ENCODE results near the gene UBL4A. TPM values are rescaled to one million over a fixed set of nuclear protein-coding genes. Genes with fewer than 3 reads are reported as not detected.
A peak's percentile ranks its signal among the peaks of the same experiment; 100 is the strongest.

Gene UBL4A
- total and polyA plus RNA-seq, 2 of the 13 experiments (the other 11 are each of a cell fraction or from before 2014, with no cell fraction given): 16.8 to 25.5 TPM

DNA sequence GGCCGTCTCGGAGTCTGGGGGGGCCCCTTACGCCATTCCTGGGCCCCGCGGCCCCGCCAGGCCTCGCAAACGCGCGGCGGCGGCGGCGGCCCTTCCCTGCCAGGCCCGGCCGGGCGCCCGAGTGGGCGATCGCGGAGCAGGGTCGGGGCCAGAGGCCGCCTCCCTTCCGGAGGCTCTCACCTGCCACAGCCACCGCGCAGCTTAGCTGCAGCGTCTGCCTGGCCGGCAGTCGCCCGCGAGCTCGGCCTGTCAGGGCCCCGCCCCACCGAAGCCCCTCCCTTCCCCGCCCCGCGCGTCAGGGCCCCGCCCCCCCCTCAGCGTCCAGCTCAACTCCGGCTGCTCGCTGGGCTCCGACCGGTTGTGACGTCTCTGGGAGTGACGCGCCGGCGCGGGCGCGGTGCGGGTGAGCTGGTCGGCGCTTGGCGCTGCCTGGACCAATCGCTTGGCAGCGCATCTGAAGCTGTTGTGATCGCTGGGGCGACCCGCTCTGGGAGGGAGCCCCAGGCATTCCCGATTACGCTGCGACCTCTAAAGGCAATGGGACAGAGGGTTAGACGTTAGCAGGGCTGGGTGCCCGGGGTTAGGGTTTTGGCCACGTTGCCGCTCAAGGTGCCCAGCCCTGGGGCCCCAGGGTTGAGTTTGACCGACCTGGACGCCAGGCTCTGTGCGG is 4.1 kb upstream of the UBL4A start, which contains the start of gene SLC10A3 (continued):
- no peak for TF ChIP-seq TCF7 (IDR thresholded peaks at IDR 0.05; ENCODE audit: low read depth)
- TF ChIP-seq KAT8 (CRISPR knock-in tag; IDR thresholded peaks at IDR 0.05): 0 out of 2 replicates have a peak, but pooled peaks have one; percentile 42
- peak; percentile 45; the same call in 1 of the 3 replicates for TF ChIP-seq MXI1 (IDR thresholded peaks at IDR 0.05; ENCODE audit: borderline replicate concordance, low read depth, low read length)
- peak; percentile 80 for TF ChIP-seq CREB1 (IDR thresholded peaks at IDR 0.05)
- TF ChIP-seq CREB1 (CRISPR knock-in tag; IDR thresholded peaks at IDR 0.05): peak; percentile 80
- TF ChIP-seq ZNF777 (CRISPR knock-in tag; IDR thresholded peaks at IDR 0.05): peak; percentile 22; the same call in 1 of the 2 replicates
- peak; percentile 75 for TF ChIP-seq HOXA3 (CRISPR knock-in tag; IDR thresholded peaks at IDR 0.05)
- TF ChIP-seq HIVEP1 (CRISPR knock-in tag; IDR thresholded peaks at IDR 0.05): no peak
- peak; percentile 50; the same call in 1 of the 2 replicates for TF ChIP-seq DRAP1 (CRISPR knock-in tag; IDR thresholded peaks at IDR 0.05)

GRCh38 chrX:154490021-154490413 is 3.6 kb upstream of the UBL4A start:
- ATAC-seq: peak; percentile 7
- Histone ChIP-seq H3K4me1 (ENCODE audit: insufficient read depth, low read length) (peaks cover 18% of the 10 kb centered on the region), H3K79me2 (ENCODE audit: insufficient read depth, low read length) (no peaks in the 10 kb centered on the region), H2AFZ (ENCODE audit: low read length) (no peak overlapping the region), H3K9ac (ENCODE audit: insufficient read depth, low read depth, low read length) (peak overlapping the region; percentile 77), H3K9me3 (ENCODE audit: low read length) (no peaks in the 10 kb centered on the region), H3K27ac (ENCODE audit: extremely low read length, insufficient read depth, low read length) (peak overlapping the region; percentile 40), H3K4me3 (replicated peaks in 1 of 3; ENCODE audit: insufficient read depth in 1 of 3, low read depth in 2 of 3, low read length in 3 of 3) (peak overlapping the region; percentile 50 to 78 (median 68); a peak in 5 of 6 replicates), H3K4me2 (ENCODE audit: low read depth, low read length) (peak overlapping the region; percentile 76), H3K36me3 (replicated peaks in 1 of 2; ENCODE audit: control insufficient read depth in 1 of 2, insufficient read depth in 2 of 2, low read length in 2 of 2) (no peaks in the 10 kb centered on the region), H4K20me1 (ENCODE audit: insufficient read depth, low read length) (no peaks in the 10 kb centered on the region), H3K27me3 (ENCODE audit: control insufficient read depth in 1 of 2, insufficient read depth in 2 of 2, low read length in 2 of 2) (no peaks in the 10 kb centered on the region)
- DNase-seq (ENCODE audit: low spot score): no peak
- ChIA-PET CTCF (ENCODE audit: low intra/inter-chr PET ratio, low total read pairs) (no interaction called here), POLR2A (interaction anchor here (0.6 to 3.0 kb wide), 26 partner anchors 8 to 121 kb away, joined by 3 to 31 read pairs (median 4); partner anchors contain the start of genes ATP6AP1, DNASE1L1, EMD and FAM3A)
- no TSS peak for BruUV-seq (replicated peaks)
- TF ChIP-seq GTF3A (CRISPR knock-in tag; conservative IDR thresholded peaks at IDR 0.05) (no peak), GFI1 (CRISPR knock-in tag; IDR thresholded peaks at IDR 0.05; ENCODE audit: borderline replicate concordance) (no peak), PLRG1 (conservative IDR thresholded peaks at IDR 0.05) (no peak), KDM5A (IDR thresholded peaks at IDR 0.05; ENCODE audit: borderline replicate concordance, low read length) (no peak)
- intact Hi-C loops (cut with micrococcal nuclease; ENCODE audit: unreplicated experiment) (no loop called here), in situ Hi-C loops (cut with HindIII; ENCODE audit: extremely low pct_ligation_motif_present, low pct_unique_long_range_greater_than_20kb) (no loop called here)
- no CpG with 5 or more reads among the region's 19 CpGs for WGBS (ENCODE audit: low lambda C conversion rate)
- FAIRE-seq: no peak
